Neural crest cell (in vitro differentiated cells): Measurements from ENCODE around the gene WSCD2. TPM values are rescaled to one million over a fixed set of nuclear protein-coding genes. Genes with fewer than 3 reads are reported as not detected.

Experiments used
- DNase-seq: peaks from one replicate; pipeline ENCODE4 v3.0.0; 2021; ENCODE audit warnings: low read depth, mixed read lengths, low spot score
- H3K27ac Mint-ChIP-seq: one replicate; pipeline ENCODE4 v1.8.0; 2021; ENCODE audit warnings: mild to moderate bottlenecking, mixed read lengths; ENCODE audit not compliant: unreplicated experiment
- H3K27me3 Mint-ChIP-seq: 2 replicates; pipeline ENCODE4 v1.8.0; 2021; ENCODE audit warnings: low read depth, mild to moderate bottlenecking, mixed read lengths
- H3K36me3 Mint-ChIP-seq: 2 replicates; pipeline ENCODE4 v1.8.0; 2021; ENCODE audit warnings: low read depth, mild to moderate bottlenecking, mixed read lengths
- H3K4me1 Mint-ChIP-seq: 2 replicates; pipeline ENCODE4 v1.8.0; 2021; ENCODE audit warnings: mixed read lengths
- H3K4me3 Mint-ChIP-seq: one replicate; pipeline ENCODE4 v1.8.0; 2021; ENCODE audit warnings: mild to moderate bottlenecking, mixed read lengths
- H3K9me3 Mint-ChIP-seq: 2 replicates; pipeline ENCODE4 v1.8.0; 2021; ENCODE audit warnings: mixed read lengths
- total RNA-seq: library from RNA; stranded (reverse); gene quantifications from 2 replicates; pipeline ENCODE4 v1.2.1, GENCODE V29; 2021
- TF ChIP-seq, protein P1 (sequence below): fragments of 200-600 bp; sonication (generic); conservative IDR thresholded peaks from 2 replicates; pipeline ENCODE4 v1.5.0; 2021; ENCODE audit warnings: antibody characterized with exemption, mild to moderate bottlenecking

The WSCD2 gene
- total RNA-seq, 1 donor from 2014 or later: 1.4 TPM

DNA sequence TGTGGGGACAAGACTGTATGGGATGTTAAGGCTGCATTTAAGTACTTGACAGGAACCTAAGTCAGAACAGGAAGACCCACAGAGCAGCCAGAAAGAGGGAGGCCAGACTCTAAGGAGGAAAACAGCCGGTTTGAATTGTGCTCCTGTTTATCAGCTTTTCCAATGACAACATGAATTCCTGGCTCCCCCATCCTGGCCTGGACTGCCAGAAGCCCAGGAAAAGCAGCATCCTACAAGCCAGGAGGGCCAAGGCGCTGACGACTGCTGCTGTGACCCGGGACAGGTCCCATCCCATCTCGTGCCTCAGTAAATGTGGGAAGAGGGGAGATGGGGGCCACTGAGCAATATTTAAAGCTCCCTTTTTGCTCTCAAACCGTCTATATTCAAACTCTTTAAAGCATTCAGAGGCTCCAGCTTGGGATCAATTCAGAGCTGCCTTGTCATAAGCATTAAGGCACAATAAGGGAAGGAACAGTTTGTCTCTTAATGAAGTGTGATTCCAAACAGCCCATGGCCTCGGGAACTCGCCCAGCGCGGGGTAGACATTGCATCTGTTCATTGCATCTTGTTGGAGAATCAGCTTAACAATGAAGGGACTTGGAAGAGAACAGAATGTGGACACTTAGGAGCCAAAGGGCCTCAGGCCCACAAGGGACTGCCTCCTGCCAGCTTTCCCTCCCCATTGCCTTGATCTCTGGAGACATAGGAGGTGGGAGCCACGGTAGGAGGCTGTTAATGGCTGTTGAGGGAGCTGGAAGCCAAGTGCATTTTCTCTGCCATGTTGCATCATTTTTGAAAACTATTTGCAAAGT, 160.5 kb downstream of the WSCD2 start:
- TF ChIP-seq, protein P1, sequence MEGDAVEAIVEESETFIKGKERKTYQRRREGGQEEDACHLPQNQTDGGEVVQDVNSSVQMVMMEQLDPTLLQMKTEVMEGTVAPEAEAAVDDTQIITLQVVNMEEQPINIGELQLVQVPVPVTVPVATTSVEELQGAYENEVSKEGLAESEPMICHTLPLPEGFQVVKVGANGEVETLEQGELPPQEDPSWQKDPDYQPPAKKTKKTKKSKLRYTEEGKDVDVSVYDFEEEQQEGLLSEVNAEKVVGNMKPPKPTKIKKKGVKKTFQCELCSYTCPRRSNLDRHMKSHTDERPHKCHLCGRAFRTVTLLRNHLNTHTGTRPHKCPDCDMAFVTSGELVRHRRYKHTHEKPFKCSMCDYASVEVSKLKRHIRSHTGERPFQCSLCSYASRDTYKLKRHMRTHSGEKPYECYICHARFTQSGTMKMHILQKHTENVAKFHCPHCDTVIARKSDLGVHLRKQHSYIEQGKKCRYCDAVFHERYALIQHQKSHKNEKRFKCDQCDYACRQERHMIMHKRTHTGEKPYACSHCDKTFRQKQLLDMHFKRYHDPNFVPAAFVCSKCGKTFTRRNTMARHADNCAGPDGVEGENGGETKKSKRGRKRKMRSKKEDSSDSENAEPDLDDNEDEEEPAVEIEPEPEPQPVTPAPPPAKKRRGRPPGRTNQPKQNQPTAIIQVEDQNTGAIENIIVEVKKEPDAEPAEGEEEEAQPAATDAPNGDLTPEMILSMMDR: no peak
- H3K9me3 Mint-ChIP-seq: no peaks in the 10 kb centered on the region
- no peaks in the 10 kb centered on the region for H3K36me3 Mint-ChIP-seq
- DNase-seq: no peak
- H3K27ac Mint-ChIP-seq: no peak overlapping the region
- H3K27me3 Mint-ChIP-seq: peaks cover 22% of the 10 kb centered on the region
- H3K4me1 Mint-ChIP-seq: no peaks in the 10 kb centered on the region
- no peak overlapping the region for H3K4me3 Mint-ChIP-seq

DNA sequence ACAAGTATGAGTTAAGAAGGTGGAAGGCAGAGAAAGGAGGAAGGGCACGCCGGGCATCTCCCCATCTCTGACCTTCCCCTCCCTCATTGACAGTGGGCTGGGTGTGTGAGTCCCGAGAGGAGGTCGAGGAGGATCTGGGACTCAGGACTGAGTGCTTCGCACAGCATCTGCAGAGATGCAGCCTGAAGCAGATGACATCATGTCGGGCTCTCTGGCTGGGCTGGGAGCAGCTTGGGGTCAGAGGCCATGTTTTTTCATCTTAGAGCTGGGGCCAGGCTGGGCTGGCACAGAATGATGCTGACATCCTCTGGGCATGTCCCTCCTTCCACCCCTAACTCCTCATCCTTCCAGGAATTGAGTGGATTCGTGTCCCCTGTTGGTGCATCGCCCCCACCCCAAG, 166.6 kb downstream of the WSCD2 start:
- H3K27ac Mint-ChIP-seq: no peak overlapping the region
- H3K4me3 Mint-ChIP-seq: no peak overlapping the region
- peaks cover 6% of the 10 kb centered on the region for H3K4me1 Mint-ChIP-seq
- no peaks in the 10 kb centered on the region for H3K36me3 Mint-ChIP-seq
- no peak for DNase-seq
- TF ChIP-seq, protein P1: no peak
- no peaks in the 10 kb centered on the region for H3K9me3 Mint-ChIP-seq
- H3K27me3 Mint-ChIP-seq: peaks cover 6% of the 10 kb centered on the region

DNA sequence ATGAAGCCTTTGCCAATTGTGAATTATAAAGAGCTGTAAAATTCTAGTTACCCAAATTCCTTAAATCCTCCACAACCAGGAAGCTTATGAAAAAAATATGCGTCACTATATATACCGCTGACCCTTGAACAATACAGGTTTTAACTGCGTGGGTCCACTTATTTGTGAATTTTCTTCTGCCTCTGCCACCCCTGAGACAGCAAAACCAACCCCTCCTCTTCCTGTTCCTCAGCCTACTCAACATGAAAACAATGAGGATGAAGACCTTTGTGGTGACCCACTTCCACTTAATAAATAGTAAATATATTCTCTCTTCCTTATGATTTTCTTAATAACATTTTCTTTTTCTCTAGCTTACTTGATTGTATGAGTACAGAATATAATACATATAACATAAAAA, 167.9 kb downstream of the WSCD2 start:
- Mint-ChIP-seq H3K4me3 (no peak overlapping the region), H3K4me1 (peaks cover 6% of the 10 kb centered on the region), H3K36me3 (no peaks in the 10 kb centered on the region), H3K27ac (no peak overlapping the region), H3K27me3 (peaks cover 6% of the 10 kb centered on the region), H3K9me3 (no peaks in the 10 kb centered on the region)
- TF ChIP-seq, protein P1: no peak
- no peak for DNase-seq

DNA sequence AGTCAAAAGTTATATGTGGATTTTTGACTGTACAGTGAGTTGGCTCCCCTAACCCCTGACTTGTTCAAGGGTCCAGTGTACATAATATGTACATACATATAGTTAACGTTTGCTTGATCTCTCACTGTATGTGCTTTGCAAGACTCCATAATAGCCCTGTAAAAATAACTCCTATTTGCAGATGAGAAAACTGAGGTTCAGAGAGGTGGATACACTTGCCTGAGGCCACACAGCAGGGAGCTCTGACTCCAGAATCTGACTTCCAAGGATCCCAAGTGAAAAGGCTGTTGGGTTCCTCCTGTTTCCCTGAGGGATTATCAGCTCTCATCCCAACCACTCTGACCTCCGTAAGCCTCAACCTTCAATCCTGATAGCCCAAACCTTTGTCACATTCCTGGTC, 168.3 kb downstream of the WSCD2 start:
- H3K36me3 Mint-ChIP-seq: no peaks in the 10 kb centered on the region
- H3K4me1 Mint-ChIP-seq: peaks cover 10% of the 10 kb centered on the region
- H3K4me3 Mint-ChIP-seq: no peak overlapping the region
- no peaks in the 10 kb centered on the region for H3K9me3 Mint-ChIP-seq
- DNase-seq: no peak
- H3K27me3 Mint-ChIP-seq: peaks cover 6% of the 10 kb centered on the region
- TF ChIP-seq, protein P1: no peak
- H3K27ac Mint-ChIP-seq: no peak overlapping the region

DNA sequence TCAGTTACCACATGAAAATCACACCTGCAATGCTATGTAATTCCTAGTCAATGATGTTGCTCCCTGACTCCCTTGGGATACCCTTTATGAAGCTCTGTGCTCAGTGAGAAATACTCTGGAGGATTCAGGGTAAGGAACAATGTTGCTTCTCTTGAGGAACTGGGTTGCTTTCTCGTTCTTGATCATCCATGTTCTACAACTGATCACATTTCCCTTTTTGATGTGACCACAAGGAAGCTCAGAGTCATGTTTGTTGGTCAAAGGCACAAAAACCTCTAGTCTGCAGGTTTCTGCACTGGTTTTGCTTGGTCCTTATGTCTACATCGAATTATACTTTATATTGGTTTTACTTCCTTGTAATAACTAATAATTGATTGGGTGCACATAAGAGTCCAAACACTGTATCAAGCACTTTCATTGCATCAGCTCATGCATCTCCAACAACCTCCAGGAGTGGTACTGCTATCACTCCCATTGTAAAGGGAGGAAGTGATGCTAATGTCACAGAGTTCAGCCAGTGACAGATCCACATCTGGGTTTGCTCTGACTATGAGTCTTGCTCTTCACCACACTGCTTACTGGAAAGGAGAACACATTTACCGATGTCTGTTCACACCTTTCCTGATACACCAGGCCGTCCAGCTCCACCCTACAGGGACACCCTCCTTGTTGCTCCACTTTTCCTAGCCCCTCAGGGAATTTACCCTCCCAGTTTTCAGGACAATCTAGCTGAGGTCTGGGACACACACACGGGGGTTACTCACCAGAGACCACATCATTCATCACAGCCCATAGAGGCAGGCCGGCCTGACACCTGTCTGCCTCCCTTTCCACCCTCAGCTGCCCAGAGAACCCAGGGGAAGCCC, 169.0 kb downstream of the WSCD2 start:
- peaks cover 17% of the 10 kb centered on the region for H3K4me1 Mint-ChIP-seq

More for the DNA sequence above, 169.0 kb downstream of the WSCD2 start:
- DNase-seq: no peak
- Mint-ChIP-seq H3K27ac (peak overlapping the region; percentile 57), H3K27me3 (peaks cover 6% of the 10 kb centered on the region), H3K9me3 (no peaks in the 10 kb centered on the region), H3K4me3 (no peak overlapping the region), H3K36me3 (no peaks in the 10 kb centered on the region)
- TF ChIP-seq, protein P1: no peak
